Kidney (tissue), 14 donors: ENCODE results near the gene FDPS. TPM values are rescaled to one million over a fixed set of nuclear protein-coding genes. Genes with fewer than 3 reads are reported as not detected.

ENCODE experiments used
- DNase-seq, 5 donors: peaks; one replicate each; pipeline ENCODE4 v3.0.0-alpha.2; 2013 to 2020
- FAIRE-seq: peaks from 2 replicates; lab custom pipeline; 2012; peaks lifted over from hg19 to GRCh38; lab: Jason Lieb, UNC
- H3K27ac ChIP-seq, 2 donors: one replicate each; pipeline ENCODE4 v1.7.0; 2013; ENCODE audit warnings: low read depth in 2 of 2, low read length in 2 of 2, inconsistent platforms in 1 of 2
- H3K27me3 ChIP-seq: one replicate; pipeline ENCODE4 v1.7.1; 2013; ENCODE audit warnings: low read length, inconsistent platforms; ENCODE audit not compliant: control insufficient read depth, insufficient read depth
- H3K36me3 ChIP-seq, 3 donors: one replicate each; pipeline versions ENCODE4 v1.7.0 to v1.7.1; 2013; ENCODE audit warnings: low read length in 3 of 3, control low read depth in 1 of 3, inconsistent platforms in 1 of 3; ENCODE audit not compliant: insufficient read depth in 3 of 3, control insufficient read depth in 2 of 3
- H3K4me1 ChIP-seq, 3 donors: one replicate each; pipeline versions ENCODE4 v1.7.0 to v1.7.1; 2013; ENCODE audit warnings: low read length in 3 of 3, inconsistent platforms in 1 of 3, low read depth in 1 of 3; ENCODE audit not compliant: control insufficient read depth in 2 of 3, insufficient read depth in 2 of 3
- H3K4me3 ChIP-seq, 3 donors: one replicate each; pipeline versions ENCODE4 v1.7.0 to v1.8.1; 2013; ENCODE audit warnings: low read length in 3 of 3, control low read depth in 1 of 3, inconsistent platforms in 1 of 3
- H3K9ac ChIP-seq, 3 donors: one replicate each; pipeline versions ENCODE4 v1.7.0 to v1.7.1; 2013; ENCODE audit warnings: low read length in 3 of 3, control low read depth in 1 of 3, inconsistent platforms in 1 of 3
- H3K9me3 ChIP-seq, 3 donors: one replicate each; pipeline versions ENCODE4 v1.7.0 to v1.7.1; 2013; ENCODE audit warnings: low read length in 3 of 3, control low read depth in 1 of 3, inconsistent platforms in 1 of 3; ENCODE audit not compliant: control insufficient read depth in 2 of 3, insufficient read depth in 1 of 3
- intact Hi-C: fragments of 100-400 bp; cut with DNase I; formaldehyde crosslinking; loops from one replicate; pipeline ENCODE4 v1.11.1; 2022
- polyA plus RNA-seq: library from polyadenylated mRNA; stranded (reverse); fragments of 350-450 nt; fragmentation: Illumina TruSeq; extraction: RNeasy Lipid Tissue Mini Kit (QIAGEN cat#74804); gene quantifications from one replicate; pipeline ENCODE4 v1.2.3, GENCODE V29; 2014; ENCODE audit warnings: low read depth, low replicate concordance; ENCODE audit not compliant: insufficient read depth
- total RNA-seq: library from RNA; stranded (reverse); fragmentation: NEBNext Ultra II Directional; extraction: Animal tissue kit (Norgen Biotek cat#: 25700); gene quantifications from one replicate; pipeline ENCODE4 v1.2.1, GENCODE V29; 2021
- TF ChIP-seq, protein P1 (sequence below): IDR thresholded peaks from 3 replicates; pipeline ENCODE4 v1.5.1; 2012; ENCODE audit warnings: mild to moderate bottlenecking, moderate library complexity, borderline replicate concordance; ENCODE audit not compliant: insufficient read depth; ENCODE audit errors: extremely low read depth
- donor health status: control.
- donor health status: control.
- donor health status: control.
- donor health status: control.
- donor health status: control.
- donor health status: DM: yes; HTN: yes; CAD: no.
- donor health status: Normal renal cell carcinoma (clear cell type).

The FDPS gene
- total and polyA plus RNA-seq, 2 donors from 2014 or later: 112 to 184 TPM

DNA sequence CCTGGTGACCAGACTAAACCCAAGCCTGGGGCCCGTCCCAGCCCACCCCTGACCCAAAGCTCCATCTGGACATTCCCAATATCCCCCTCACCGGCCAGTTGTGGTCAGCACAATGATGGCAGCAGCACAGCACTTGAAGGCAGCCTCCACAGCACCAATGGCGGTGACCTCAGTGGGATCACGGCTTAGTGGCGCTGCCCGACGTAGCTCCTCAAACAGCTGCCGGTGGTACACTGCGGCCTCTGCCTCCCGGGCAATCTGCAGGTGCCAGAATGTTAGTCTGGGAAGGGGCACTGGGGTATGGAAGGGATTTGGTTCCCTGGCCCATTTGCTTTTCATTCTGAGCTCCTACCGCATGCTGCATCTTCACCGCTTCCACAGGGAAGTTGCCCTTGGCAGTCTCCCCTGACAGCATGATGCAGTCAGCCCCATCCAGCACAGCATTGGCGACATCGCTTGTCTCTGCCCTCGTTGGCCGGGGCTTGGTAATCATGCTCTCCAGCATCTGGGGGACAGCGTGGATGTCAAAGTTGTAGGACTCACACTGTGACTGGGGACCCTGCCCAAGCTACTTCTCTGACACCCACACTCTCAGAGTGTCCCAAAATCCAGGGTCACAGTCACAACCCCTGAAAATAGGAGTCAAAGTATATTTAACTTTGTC lies 15.4 kb upstream of the FDPS start:
- no peaks in the 10 kb centered on the region for H3K9me3 ChIP-seq
- FAIRE-seq (no peak), DNase-seq (no peak)
- H3K4me1 ChIP-seq: no peaks in the 10 kb centered on the region
- H3K4me3 ChIP-seq: no peak overlapping the region
- peaks cover 19% of the 10 kb centered on the region for H3K27me3 ChIP-seq
- H3K36me3 ChIP-seq: no peaks in the 10 kb centered on the region
- H3K9ac ChIP-seq: no peak overlapping the region
- intact Hi-C loops: no loop called here
- no peak overlapping the region for H3K27ac ChIP-seq
- TF ChIP-seq, protein P1, sequence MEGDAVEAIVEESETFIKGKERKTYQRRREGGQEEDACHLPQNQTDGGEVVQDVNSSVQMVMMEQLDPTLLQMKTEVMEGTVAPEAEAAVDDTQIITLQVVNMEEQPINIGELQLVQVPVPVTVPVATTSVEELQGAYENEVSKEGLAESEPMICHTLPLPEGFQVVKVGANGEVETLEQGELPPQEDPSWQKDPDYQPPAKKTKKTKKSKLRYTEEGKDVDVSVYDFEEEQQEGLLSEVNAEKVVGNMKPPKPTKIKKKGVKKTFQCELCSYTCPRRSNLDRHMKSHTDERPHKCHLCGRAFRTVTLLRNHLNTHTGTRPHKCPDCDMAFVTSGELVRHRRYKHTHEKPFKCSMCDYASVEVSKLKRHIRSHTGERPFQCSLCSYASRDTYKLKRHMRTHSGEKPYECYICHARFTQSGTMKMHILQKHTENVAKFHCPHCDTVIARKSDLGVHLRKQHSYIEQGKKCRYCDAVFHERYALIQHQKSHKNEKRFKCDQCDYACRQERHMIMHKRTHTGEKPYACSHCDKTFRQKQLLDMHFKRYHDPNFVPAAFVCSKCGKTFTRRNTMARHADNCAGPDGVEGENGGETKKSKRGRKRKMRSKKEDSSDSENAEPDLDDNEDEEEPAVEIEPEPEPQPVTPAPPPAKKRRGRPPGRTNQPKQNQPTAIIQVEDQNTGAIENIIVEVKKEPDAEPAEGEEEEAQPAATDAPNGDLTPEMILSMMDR: no peak

DNA sequence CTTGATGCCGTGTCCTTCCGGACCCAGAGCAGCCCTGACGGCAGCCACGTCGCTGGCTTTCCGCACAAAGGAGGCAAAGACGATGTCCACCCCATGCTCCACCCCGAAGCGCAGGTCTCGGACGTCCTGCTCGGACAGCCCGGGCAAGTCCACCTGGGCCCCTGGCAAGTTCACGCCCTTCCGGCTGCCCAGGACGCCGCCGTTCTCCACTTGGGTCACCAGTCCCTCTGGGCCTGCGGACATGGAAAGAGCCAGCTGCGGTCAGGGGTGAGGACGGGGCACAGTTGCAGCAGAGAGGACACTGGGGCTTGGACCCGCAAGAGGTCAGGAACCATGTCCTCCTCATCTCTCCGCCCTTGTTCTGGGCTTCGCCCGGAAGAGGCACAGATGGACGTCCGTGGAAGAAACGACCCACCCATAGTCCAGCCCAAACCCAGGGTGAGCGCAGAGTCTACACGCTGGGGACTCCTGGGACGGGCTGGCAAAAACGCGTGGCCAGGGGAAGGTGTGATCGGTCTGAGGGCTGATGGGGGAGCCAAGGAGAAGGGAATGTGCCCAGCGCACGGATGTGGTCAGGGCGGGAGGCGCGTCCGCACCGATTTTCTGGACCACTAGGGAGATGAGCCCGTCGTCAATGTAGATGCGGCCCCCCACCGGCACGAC lies 14.0 kb upstream of the FDPS start:
- H3K27ac ChIP-seq: no peak overlapping the region
- no peak overlapping the region for H3K4me3 ChIP-seq
- H3K4me1 ChIP-seq: no peaks in the 10 kb centered on the region
- TF ChIP-seq, protein P1: no peak
- FAIRE-seq (no peak), DNase-seq (no peak)
- H3K9ac ChIP-seq: no peak overlapping the region
- H3K27me3 ChIP-seq: peaks cover 19% of the 10 kb centered on the region
- H3K9me3 ChIP-seq: no peaks in the 10 kb centered on the region
- H3K36me3 ChIP-seq: no peaks in the 10 kb centered on the region
- intact Hi-C loops: no loop called here

DNA sequence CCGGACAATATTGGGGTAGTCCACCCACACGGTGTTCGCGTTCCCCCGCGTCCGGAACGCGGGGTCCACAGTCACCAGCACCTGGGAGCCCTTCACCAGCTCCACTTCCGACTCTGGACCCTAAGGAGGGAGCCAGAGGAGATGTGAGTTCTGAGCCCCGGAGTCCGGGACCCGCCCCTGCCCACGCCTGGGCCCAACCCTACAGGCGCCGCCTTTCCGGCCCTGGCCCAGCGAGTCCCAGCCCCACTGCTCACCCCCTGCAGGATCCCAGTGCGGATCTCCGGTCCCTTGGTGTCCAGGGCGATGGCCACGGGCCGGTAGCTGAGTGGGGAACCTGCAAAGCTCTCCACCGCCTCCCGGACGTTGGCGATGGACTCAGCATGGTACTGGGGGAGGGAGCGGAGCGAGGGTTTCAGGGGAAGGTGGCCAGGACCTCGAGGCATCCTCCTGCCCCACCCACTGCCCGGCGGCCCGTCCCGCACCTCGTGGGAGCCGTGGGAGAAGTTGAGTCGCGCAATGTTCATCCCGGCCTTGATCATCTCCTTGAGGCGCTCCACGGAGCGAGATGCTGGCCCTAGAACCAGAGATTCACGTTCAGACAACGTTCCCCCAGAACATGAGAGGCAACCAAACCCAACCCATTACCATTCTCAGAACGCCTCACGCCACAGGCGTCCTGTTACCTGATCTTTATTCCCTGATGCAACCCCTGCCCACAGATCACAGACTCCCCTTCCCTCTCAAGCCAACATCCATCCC lies 13.3 kb upstream of the FDPS start:
- Histone ChIP-seq H3K4me3 (no peak overlapping the region), H3K27me3 (peaks cover 19% of the 10 kb centered on the region)
- no peak for FAIRE-seq

More for the DNA sequence above, 13.3 kb upstream of the FDPS start:
- DNase-seq: no peak
- no peaks in the 10 kb centered on the region for H3K4me1 ChIP-seq
- H3K27ac ChIP-seq: no peak overlapping the region
- no peaks in the 10 kb centered on the region for H3K9me3 ChIP-seq
- no peaks in the 10 kb centered on the region for H3K36me3 ChIP-seq
- TF ChIP-seq, protein P1: no peak
- no peak overlapping the region for H3K9ac ChIP-seq
- intact Hi-C loops: no loop called here
